ENCODE measurements around the gene ADCY5.

DNA sequence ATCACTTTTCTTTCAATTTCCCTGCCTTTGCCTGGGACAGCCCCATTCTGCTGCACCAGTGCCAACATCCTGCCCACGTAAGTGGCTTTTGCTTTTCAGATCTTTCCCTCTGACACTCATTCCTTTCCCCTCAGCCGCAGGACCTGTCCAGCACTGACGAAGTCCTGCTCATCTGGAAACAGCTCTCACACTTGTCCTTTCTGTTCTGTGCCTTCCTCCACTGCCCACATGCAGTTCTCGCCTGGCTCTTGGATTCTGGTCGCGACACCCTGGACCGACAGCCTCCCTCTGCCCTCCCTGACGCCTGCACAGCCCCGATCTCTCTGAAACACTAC lies 99.7 kb downstream of the ADCY5 start:
- TF ChIP-seq ELF4 (IDR thresholded peaks at IDR 0.05) (no peak), ARNT (IDR thresholded peaks at IDR 0.05) (no peak), FOXM1 (IDR thresholded peaks at IDR 0.05; ENCODE audit: borderline replicate concordance) (no peak), SP1 (IDR thresholded peaks at IDR 0.05) (no peak), NFRKB (IDR thresholded peaks at IDR 0.05) (no peak), FOXA1 (IDR thresholded peaks at IDR 0.05) (no peak), BHLHE40 (IDR thresholded peaks at IDR 0.05; ENCODE audit: borderline replicate concordance) (no peak), LEF1 (IDR thresholded peaks at IDR 0.05; ENCODE audit: borderline replicate concordance) (no peak), SUZ12 (IDR thresholded peaks at IDR 0.05) (no peak), HDGF (IDR thresholded peaks at IDR 0.05; ENCODE audit: borderline replicate concordance) (no peak), CTBP1 (IDR thresholded peaks at IDR 0.05; ENCODE audit: borderline replicate concordance) (no peak), PKNOX1 (IDR thresholded peaks at IDR 0.05) (no peak)

Data from HEK293T (cell line).